ENCODE results near the gene CEACAM1. TPM values are rescaled to one million over a fixed set of nuclear protein-coding genes. Genes with fewer than 3 reads are reported as not detected.

CEACAM1 gene
- total RNA-seq, 2 experiments from 2014 or later: 1.2 to 2.0 TPM

GRCh38 chr19:42516771-42517170, 11.5 kb downstream of the CEACAM1 start:
- no peaks in the 10 kb centered on the region for H3K9me3 Mint-ChIP-seq
- H3K36me3 Mint-ChIP-seq (ENCODE audit: low read depth): peaks cover 34% of the 10 kb centered on the region
- ChIA-PET POLR2A (no interaction called here), CTCF (no interaction called here)
- no peaks in the 10 kb centered on the region for H3K9me3 ChIP-seq (ENCODE audit: control insufficient read depth in 1 of 2, insufficient read depth in 1 of 2, low read length in 2 of 2)
- peaks cover 4% of the 10 kb centered on the region for H3K4me1 ChIP-seq (ENCODE audit: insufficient read depth, low read length)
- no peak for ATAC-seq (ENCODE audit: poor library complexity)
- H3K36me3 ChIP-seq (ENCODE audit: insufficient read depth, low read length): peaks cover 5% of the 10 kb centered on the region
- no peak for TF ChIP-seq CTCF (IDR thresholded peaks at IDR 0.05)
- H3K27ac ChIP-seq (ENCODE audit: low read depth in 1 of 2, low read length in 2 of 2): no peak overlapping the region
- no peaks in the 10 kb centered on the region for H3K27me3 Mint-ChIP-seq
- no peak overlapping the region for H3K27ac Mint-ChIP-seq
- H3K27me3 ChIP-seq (ENCODE audit: control insufficient read depth in 1 of 2, insufficient read depth in 2 of 2, low read length in 2 of 2): no peaks in the 10 kb centered on the region
- H3K4me3 ChIP-seq (ENCODE audit: low read length): no peak overlapping the region
- intact Hi-C loops (cut with DNase I, micrococcal nuclease): no loop called here
- peaks cover 8% of the 10 kb centered on the region for H3K4me1 Mint-ChIP-seq (ENCODE audit: low read depth)
- DNase-seq: no peak
- H3K4me3 Mint-ChIP-seq: no peak overlapping the region

- no peak for TF ChIP-seq CTCF (IDR thresholded peaks at IDR 0.05)
- no peak overlapping the region for H3K27ac Mint-ChIP-seq
- H3K9me3 Mint-ChIP-seq: no peaks in the 10 kb centered on the region
- peaks cover 8% of the 10 kb centered on the region for H3K4me1 Mint-ChIP-seq (ENCODE audit: low read depth)
- Histone ChIP-seq H3K4me1 (ENCODE audit: insufficient read depth, low read length) (peaks cover 4% of the 10 kb centered on the region), H3K36me3 (ENCODE audit: insufficient read depth, low read length) (no peaks in the 10 kb centered on the region), H3K4me3 (ENCODE audit: low read length) (no peak overlapping the region), H3K9me3 (ENCODE audit: control insufficient read depth in 1 of 2, insufficient read depth in 1 of 2, low read length in 2 of 2) (no peaks in the 10 kb centered on the region), H3K27me3 (ENCODE audit: control insufficient read depth in 1 of 2, insufficient read depth in 2 of 2, low read length in 2 of 2) (no peaks in the 10 kb centered on the region), H3K27ac (ENCODE audit: low read depth in 1 of 2, low read length in 2 of 2) (no peak overlapping the region)
- DNase-seq: no peak
- intact Hi-C loops (cut with DNase I, micrococcal nuclease): no loop called here
- ChIA-PET CTCF (no interaction called here), POLR2A (no interaction called here)
- H3K36me3 Mint-ChIP-seq (ENCODE audit: low read depth): peaks cover 34% of the 10 kb centered on the region
- no peaks in the 10 kb centered on the region for H3K27me3 Mint-ChIP-seq
- ATAC-seq (ENCODE audit: poor library complexity): no peak
- no peak overlapping the region for H3K4me3 Mint-ChIP-seq
These were observed 12.9 kb downstream of the CEACAM1 start for GRCh38 chr19:42515241-42515832.

- Mint-ChIP-seq H3K4me3 (no peak overlapping the region), H3K9me3 (no peaks in the 10 kb centered on the region), H3K36me3 (ENCODE audit: low read depth) (peaks cover 35% of the 10 kb centered on the region), H3K4me1 (ENCODE audit: low read depth) (peaks cover 8% of the 10 kb centered on the region), H3K27ac (no peak overlapping the region), H3K27me3 (no peaks in the 10 kb centered on the region)
- ChIA-PET POLR2A (no interaction called here), CTCF (no interaction called here)
- DNase-seq (no peak), ATAC-seq (ENCODE audit: poor library complexity) (no peak)
- H3K27me3 ChIP-seq (ENCODE audit: control insufficient read depth in 1 of 2, insufficient read depth in 2 of 2, low read length in 2 of 2): no peaks in the 10 kb centered on the region
- H3K4me1 ChIP-seq (ENCODE audit: insufficient read depth, low read length): peaks cover 4% of the 10 kb centered on the region
- no peak overlapping the region for H3K4me3 ChIP-seq (ENCODE audit: low read length)
- no peak overlapping the region for H3K27ac ChIP-seq (ENCODE audit: low read depth in 1 of 2, low read length in 2 of 2)
- no peak for TF ChIP-seq CTCF (IDR thresholded peaks at IDR 0.05)
- intact Hi-C loops (cut with DNase I, micrococcal nuclease): no loop called here
- no peaks in the 10 kb centered on the region for H3K36me3 ChIP-seq (ENCODE audit: insufficient read depth, low read length)
- no peaks in the 10 kb centered on the region for H3K9me3 ChIP-seq (ENCODE audit: control insufficient read depth in 1 of 2, insufficient read depth in 1 of 2, low read length in 2 of 2)
These were observed 13.8 kb downstream of the CEACAM1 start for GRCh38 chr19:42514449-42514848.

Measured in CD4-positive, alpha-beta T cell (primary cell).